Neural cell (in vitro differentiated cells): Measurements from ENCODE around the gene CACNA1C.

ENCODE experiments used
- EP300 ChIP-seq: fragments of 450-650 bp; conservative IDR thresholded peaks from 2 replicates; pipeline ENCODE4 v1.6.1; 2014; ENCODE audit warnings: antibody characterized with exemption, mild to moderate bottlenecking, moderate library complexity; ENCODE audit not compliant: poor library complexity, severe bottlenecking
- SMC3 ChIP-seq: fragments of 450-650 bp; conservative IDR thresholded peaks from 2 replicates; pipeline ENCODE4 v1.6.1; 2014; ENCODE audit warnings: antibody characterized with exemption, mild to moderate bottlenecking, moderate library complexity; ENCODE audit not compliant: poor library complexity
- TAF1 ChIP-seq: IDR thresholded peaks from 2 replicates; pipeline ENCODE4 v1.6.1; 2012; ENCODE audit warnings: low read depth
- TF ChIP-seq, protein P1 (sequence below): fragments of 450-650 bp; IDR thresholded peaks from 2 replicates; pipeline ENCODE4 v1.5.1; 2014; ENCODE audit warnings: antibody characterized with exemption, mild to moderate bottlenecking, moderate library complexity; ENCODE audit not compliant: poor library complexity, severe bottlenecking

DNA sequence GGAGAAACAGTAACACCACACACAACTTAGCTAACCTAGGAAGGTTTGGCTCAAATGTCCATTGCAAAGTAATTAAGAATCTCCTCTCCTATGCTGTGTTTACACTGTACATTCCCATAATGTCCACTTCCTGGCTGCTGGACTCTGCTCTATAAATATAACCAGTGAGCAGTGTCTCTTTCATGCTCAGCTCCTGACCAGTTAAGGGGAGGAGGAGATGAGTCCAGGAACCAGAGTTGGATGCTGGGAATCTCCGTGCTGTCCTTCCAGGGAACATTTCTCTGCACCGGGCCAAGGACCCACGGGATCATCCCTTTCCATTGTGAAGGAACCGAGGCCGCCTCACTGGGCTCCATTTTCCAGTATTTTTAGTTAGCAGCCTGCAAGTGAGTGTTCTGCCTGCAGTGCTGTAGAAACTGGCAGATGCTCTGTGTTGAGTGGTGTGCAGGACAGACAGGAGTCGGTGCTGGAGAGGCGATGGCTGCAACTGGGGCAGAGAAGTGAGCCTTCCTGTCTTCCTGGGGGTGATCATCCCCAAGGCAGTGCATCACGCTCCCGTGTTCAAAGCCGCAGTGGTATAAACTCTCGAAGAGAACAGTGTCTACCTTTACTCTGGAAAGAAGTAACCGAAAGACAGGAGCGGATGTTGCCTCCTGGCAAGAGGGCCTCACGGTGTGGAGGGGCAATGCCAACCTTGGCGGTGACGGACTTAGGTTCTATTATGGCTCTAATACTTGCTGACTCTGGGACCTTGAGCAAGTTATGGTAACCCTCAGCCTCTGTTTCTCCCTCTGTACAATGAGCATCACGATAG lies 195.5 kb downstream of the CACNA1C start:
- TF ChIP-seq SMC3 (no peak), TAF1 (no peak), EP300 (no peak)
- TF ChIP-seq, protein P1, sequence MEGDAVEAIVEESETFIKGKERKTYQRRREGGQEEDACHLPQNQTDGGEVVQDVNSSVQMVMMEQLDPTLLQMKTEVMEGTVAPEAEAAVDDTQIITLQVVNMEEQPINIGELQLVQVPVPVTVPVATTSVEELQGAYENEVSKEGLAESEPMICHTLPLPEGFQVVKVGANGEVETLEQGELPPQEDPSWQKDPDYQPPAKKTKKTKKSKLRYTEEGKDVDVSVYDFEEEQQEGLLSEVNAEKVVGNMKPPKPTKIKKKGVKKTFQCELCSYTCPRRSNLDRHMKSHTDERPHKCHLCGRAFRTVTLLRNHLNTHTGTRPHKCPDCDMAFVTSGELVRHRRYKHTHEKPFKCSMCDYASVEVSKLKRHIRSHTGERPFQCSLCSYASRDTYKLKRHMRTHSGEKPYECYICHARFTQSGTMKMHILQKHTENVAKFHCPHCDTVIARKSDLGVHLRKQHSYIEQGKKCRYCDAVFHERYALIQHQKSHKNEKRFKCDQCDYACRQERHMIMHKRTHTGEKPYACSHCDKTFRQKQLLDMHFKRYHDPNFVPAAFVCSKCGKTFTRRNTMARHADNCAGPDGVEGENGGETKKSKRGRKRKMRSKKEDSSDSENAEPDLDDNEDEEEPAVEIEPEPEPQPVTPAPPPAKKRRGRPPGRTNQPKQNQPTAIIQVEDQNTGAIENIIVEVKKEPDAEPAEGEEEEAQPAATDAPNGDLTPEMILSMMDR = no peak
